HCT116 (cell line): ENCODE data around the gene DNAJB13. TPM values are rescaled to one million over a fixed set of nuclear protein-coding genes. Genes with fewer than 3 reads are reported as not detected.

Experiments
- ATAC-seq: fragments of 200-7000 bp; cut with Tn5 transposase; 2 replicates; pipeline ENCODE4 v1.9.1; 2020; ENCODE audit warnings: mild to moderate bottlenecking, moderate library complexity
- BruUV-seq: library from RNA; stranded (reverse); fragments of 400-500 nt; replicated peaks from 2 replicates; lab custom pipeline; 2021; lab: Mats Ljungman, UMichigan
- CTCF ChIA-PET: fragments of 300-600 bp; sonication (Branson Sonifier 250); formaldehyde crosslinking; loops from one replicate; lab custom pipeline; 2021; ENCODE audit warnings: antibody characterized with exemption; lab: Charles Lee
- POLR2A ChIA-PET: fragments of 300-600, 350-600 bp; sonication (Branson Sonifier 250); formaldehyde crosslinking; loops from one replicate; lab custom pipeline; 2021; ENCODE audit warnings: antibody characterized with exemption; lab: Charles Lee
- RAD21 ChIA-PET, 2 experiments: fragments of 300-600 bp; sonication (Branson Sonifier 250); formaldehyde crosslinking; loops; one replicate each; lab custom pipeline; 2023; ENCODE audit warnings: low total read pairs in 2 of 2; ENCODE audit not compliant: uncharacterized antibody in 2 of 2, unreplicated experiment in 2 of 2, low non-redundant PET in 1 of 2; lab: Charles Lee
- DNase-seq: peaks from one replicate; pipeline ENCODE4 v3.0.0-alpha.2; 2010; ENCODE audit warnings: low read depth, low spot score
- H2AFZ ChIP-seq: fragments of 200-600 bp; shearing (Covaris generic), sonication (generic); 2 replicates; pipeline ENCODE4 v1.6.1; 2017; ENCODE audit warnings: low read depth, mixed run types, mixed read lengths, antibody characterized with exemption, low read length; ENCODE audit not compliant: poor library complexity, severe bottlenecking
- H3K27ac ChIP-seq: 2 replicates; pipeline ENCODE4 v1.5.1; 2012; ENCODE audit warnings: low read depth, low read length
- H3K27me3 ChIP-seq: fragments of 200-600 bp; sonication (generic); 2 replicates; pipeline ENCODE4 v1.6.1; 2016; ENCODE audit warnings: mixed run types, low read length, mixed read lengths; ENCODE audit not compliant: insufficient read depth
- H3K36me3 ChIP-seq, 2 experiments: fragments of 200-500 bp in 1 of 2; fragments of 200-600 bp in 1 of 2; sonication (Bioruptor generic) in 1 of 2; sonication (generic) in 1 of 2; 2 replicates each; pipeline versions ENCODE4 v1.5.1 to v1.6.1; 2014 to 2016; ENCODE audit warnings: low read length in 2 of 2, inconsistent platforms in 1 of 2, mixed read lengths in 1 of 2, mixed run types in 1 of 2; ENCODE audit not compliant: insufficient read depth in 2 of 2, control insufficient read depth in 1 of 2
- H3K4me1 ChIP-seq, 2 experiments: fragments of 200-600 bp in 1 of 2; sonication (generic) in 1 of 2; 2 replicates each; pipeline versions ENCODE4 v1.5.1 to v1.6.1; 2012 to 2017; ENCODE audit warnings: low read length in 2 of 2, inconsistent platforms in 1 of 2, mild to moderate bottlenecking in 1 of 2, mixed read lengths in 1 of 2, mixed run types in 1 of 2, moderate library complexity in 1 of 2; ENCODE audit not compliant: insufficient read depth in 2 of 2, control insufficient read depth in 1 of 2
- H3K4me2 ChIP-seq: fragments of 200-600 bp; sonication (generic); 2 replicates; pipeline ENCODE4 v1.6.1; 2017; ENCODE audit warnings: mixed run types, low read length, mixed read lengths
- H3K4me3 ChIP-seq, 2 experiments: fragments of 200-600 bp in 1 of 2; sonication (generic) in 1 of 2; replicated peaks in 1 of 2; 2 replicates each; pipeline ENCODE4 v1.5.1; 2011 to 2016; ENCODE audit warnings: low read length in 2 of 2, control low read depth in 1 of 2, low read depth in 1 of 2, mild to moderate bottlenecking in 1 of 2, mixed read lengths in 1 of 2, mixed run types in 1 of 2
- H3K79me2 ChIP-seq: fragments of 200-600 bp; sonication (generic); 2 replicates; pipeline ENCODE4 v1.6.1; 2017; ENCODE audit warnings: mild to moderate bottlenecking, mixed run types, low read length, moderate library complexity, mixed read lengths; ENCODE audit not compliant: insufficient read depth
- H3K9ac ChIP-seq: fragments of 200-600 bp; sonication (generic); 2 replicates; pipeline ENCODE4 v1.6.1; 2016; ENCODE audit warnings: low read length, mixed read lengths
- H3K9me2 ChIP-seq: fragments of 200-600 bp; sonication (generic), shearing (Covaris generic); 2 replicates; pipeline ENCODE4 v1.6.1; 2017; ENCODE audit warnings: mixed run types, mild to moderate bottlenecking, moderate library complexity; ENCODE audit not compliant: insufficient read depth
- H3K9me3 ChIP-seq, 2 experiments: fragments of 200-500 bp in 1 of 2; fragments of 200-600 bp in 1 of 2; sonication (Bioruptor generic) in 1 of 2; sonication (generic) in 1 of 2; 2 replicates each; pipeline ENCODE4 v1.6.1; 2014 to 2017; ENCODE audit warnings: low read length in 2 of 2, mixed read lengths in 2 of 2, inconsistent platforms in 1 of 2, low read depth in 1 of 2, mild to moderate bottlenecking in 1 of 2, mixed run types in 1 of 2, moderate library complexity in 1 of 2; ENCODE audit not compliant: control insufficient read depth in 1 of 2, insufficient read depth in 1 of 2
- H4K20me1 ChIP-seq: fragments of 200-600 bp; sonication (generic), shearing (Covaris generic); 2 replicates; pipeline ENCODE4 v1.6.1; 2017; ENCODE audit warnings: mixed run types, mild to moderate bottlenecking, moderate library complexity; ENCODE audit not compliant: insufficient read depth
- CBX3 ChIP-seq: IDR thresholded peaks from 2 replicates; pipeline ENCODE4 v1.6.1; 2012; ENCODE audit warnings: low read depth
- EZH2 ChIP-seq: fragments of 200-600 bp; sonication (generic); IDR thresholded peaks from 2 replicates; pipeline ENCODE4 v1.6.1; 2017; ENCODE audit warnings: antibody characterized with exemption, mixed run types
- EZH2phosphoT487 ChIP-seq: fragments of 200-600 bp; IDR thresholded peaks from 2 replicates; pipeline ENCODE4 v1.6.1; 2018; ENCODE audit warnings: antibody characterized with exemption, borderline replicate concordance
- FOSL1 ChIP-seq: IDR thresholded peaks from 2 replicates; pipeline ENCODE4 v1.6.1; 2012; ENCODE audit warnings: low read depth
- JUND ChIP-seq: IDR thresholded peaks from 2 replicates; pipeline ENCODE4 v1.6.1; 2012
- POLR2A ChIP-seq: IDR thresholded peaks from 2 replicates; pipeline ENCODE4 v1.7.0; 2011; ENCODE audit warnings: borderline replicate concordance; ENCODE audit not compliant: insufficient read depth, insufficient read length; ENCODE audit errors: extremely low read depth
- POLR2AphosphoS5 ChIP-seq: IDR thresholded peaks from 2 replicates; pipeline ENCODE4 v1.6.1; 2011; ENCODE audit warnings: mild to moderate bottlenecking, low read depth, low read length, moderate library complexity
- RAD21 ChIP-seq: IDR thresholded peaks from 2 replicates; pipeline ENCODE4 v1.6.1; 2012; ENCODE audit warnings: low read depth, mild to moderate bottlenecking
- SIN3A ChIP-seq: IDR thresholded peaks from 2 replicates; pipeline ENCODE4 v1.6.1; 2012; ENCODE audit warnings: low read depth
- SP1 ChIP-seq: IDR thresholded peaks from 2 replicates; pipeline ENCODE4 v1.6.1; 2012; ENCODE audit warnings: low read depth
- SRF ChIP-seq: IDR thresholded peaks from 2 replicates; pipeline ENCODE4 v1.6.1; 2012; ENCODE audit warnings: low read depth
- TCF7L2 ChIP-seq: IDR thresholded peaks from 2 replicates; pipeline ENCODE4 v1.7.0; 2011; ENCODE audit warnings: borderline replicate concordance, inconsistent platforms; ENCODE audit not compliant: insufficient read depth, insufficient read length; ENCODE audit errors: extremely low read depth
- YY1 ChIP-seq: IDR thresholded peaks from 2 replicates; pipeline ENCODE4 v1.6.1; 2011; ENCODE audit warnings: low read length, low read depth, moderate library complexity, mild to moderate bottlenecking; ENCODE audit not compliant: insufficient replicate concordance; ENCODE audit errors: extremely low read depth
- ZFX ChIP-seq: fragments of 450-650 bp; IDR thresholded peaks from 2 replicates; pipeline ENCODE4 v1.6.1; 2017
- intact Hi-C: fragments of 100-400 bp; cut with micrococcal nuclease; formaldehyde crosslinking; loops from 2 replicates; pipeline ENCODE4 v1.10.0; 2022
- total RNA-seq: library from RNA; stranded (reverse); gene quantifications from one replicate; pipeline ENCODE4 v1.2.1, GENCODE V29; 2021; ENCODE audit not compliant: unreplicated experiment
- TF ChIP-seq, protein P1 (sequence below): IDR thresholded peaks from 2 replicates; pipeline ENCODE4 v1.6.1; 2012
- TF ChIP-seq, protein P2 (sequence below): IDR thresholded peaks from 2 replicates; pipeline ENCODE4 v1.6.1; 2012
- TF ChIP-seq, protein P3 (sequence below): IDR thresholded peaks from 2 replicates; pipeline ENCODE4 v1.6.1; 2012; ENCODE audit warnings: low read depth
- TF ChIP-seq, protein P4 (sequence below), 3 experiments: fragments of 200-600 bp in 1 of 3; sonication (generic) in 1 of 3; IDR thresholded peaks in 2 of 3; conservative IDR thresholded peaks in 1 of 3; 2 replicates each; pipeline ENCODE4 v1.5.1; 2012 to 2017; ENCODE audit warnings: low read depth in 2 of 3, low read length in 2 of 3, antibody characterized with exemption in 1 of 3, borderline replicate concordance in 1 of 3, control low read depth in 1 of 3, mild to moderate bottlenecking in 1 of 3, mixed read lengths in 1 of 3, mixed run types in 1 of 3, moderate library complexity in 1 of 3; ENCODE audit not compliant: insufficient read depth in 1 of 3
- TF ChIP-seq, protein P5 (sequence below): IDR thresholded peaks from 2 replicates; pipeline ENCODE4 v1.6.1; 2011; ENCODE audit warnings: mild to moderate bottlenecking, low read length, moderate library complexity; ENCODE audit not compliant: insufficient replicate concordance; ENCODE audit errors: extremely low read depth

The DNAJB13 gene
- total RNA-seq, 1 experiment from 2014 or later = 0.22 TPM

DNA sequence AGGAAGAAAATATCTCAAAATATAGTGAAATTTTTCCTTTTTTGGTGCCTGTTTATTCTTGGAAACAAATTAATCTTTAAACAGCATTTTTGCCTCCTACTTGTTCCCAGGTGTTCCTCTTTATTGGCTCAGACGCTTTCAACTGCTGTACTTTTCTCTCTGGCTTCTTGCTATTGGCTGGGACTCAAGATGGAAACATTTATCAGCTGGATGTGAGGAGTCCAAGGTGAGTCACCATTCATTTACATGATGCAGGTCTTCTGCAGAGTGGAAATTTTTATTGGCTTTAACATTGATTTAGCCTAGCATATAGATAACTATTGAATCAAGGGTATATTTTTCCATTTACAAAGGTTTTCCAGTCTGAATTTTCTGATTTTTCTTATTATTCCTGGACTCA is 34.4 kb upstream of the DNAJB13 start:
- H3K36me3 ChIP-seq = no peaks in the 10 kb centered on the region; a peak in 1 of 4 replicates
- no peaks in the 10 kb centered on the region for H3K27me3 ChIP-seq
- H3K79me2 ChIP-seq = no peaks in the 10 kb centered on the region
- H3K9me3 ChIP-seq = no peaks in the 10 kb centered on the region
- H3K4me1 ChIP-seq = no peaks in the 10 kb centered on the region
- no peak overlapping the region for H3K4me2 ChIP-seq
- no peak overlapping the region for H3K9ac ChIP-seq
- no peak overlapping the region for H2AFZ ChIP-seq
- H3K4me3 ChIP-seq = no peak overlapping the region
- H3K27ac ChIP-seq = no peak overlapping the region
- ChIA-PET RAD21 (no interaction called here), CTCF (no interaction called here), POLR2A (no interaction called here)
- ATAC-seq (no peak), DNase-seq (no peak)
- no TSS peak for BruUV-seq
- intact Hi-C loops = no loop called here
- no peaks in the 10 kb centered on the region for H3K9me2 ChIP-seq
- H4K20me1 ChIP-seq = no peaks in the 10 kb centered on the region
- TF ChIP-seq, protein P1, sequence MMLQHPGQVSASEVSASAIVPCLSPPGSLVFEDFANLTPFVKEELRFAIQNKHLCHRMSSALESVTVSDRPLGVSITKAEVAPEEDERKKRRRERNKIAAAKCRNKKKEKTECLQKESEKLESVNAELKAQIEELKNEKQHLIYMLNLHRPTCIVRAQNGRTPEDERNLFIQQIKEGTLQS = no peak
- TF ChIP-seq EZH2 = no peak
- TF ChIP-seq, protein P2, sequence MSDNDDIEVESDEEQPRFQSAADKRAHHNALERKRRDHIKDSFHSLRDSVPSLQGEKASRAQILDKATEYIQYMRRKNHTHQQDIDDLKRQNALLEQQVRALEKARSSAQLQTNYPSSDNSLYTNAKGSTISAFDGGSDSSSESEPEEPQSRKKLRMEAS = no peak
- no peak for TF ChIP-seq POLR2AphosphoS5
- TF ChIP-seq EZH2phosphoT487 = no peak
- TF ChIP-seq, protein P3, sequence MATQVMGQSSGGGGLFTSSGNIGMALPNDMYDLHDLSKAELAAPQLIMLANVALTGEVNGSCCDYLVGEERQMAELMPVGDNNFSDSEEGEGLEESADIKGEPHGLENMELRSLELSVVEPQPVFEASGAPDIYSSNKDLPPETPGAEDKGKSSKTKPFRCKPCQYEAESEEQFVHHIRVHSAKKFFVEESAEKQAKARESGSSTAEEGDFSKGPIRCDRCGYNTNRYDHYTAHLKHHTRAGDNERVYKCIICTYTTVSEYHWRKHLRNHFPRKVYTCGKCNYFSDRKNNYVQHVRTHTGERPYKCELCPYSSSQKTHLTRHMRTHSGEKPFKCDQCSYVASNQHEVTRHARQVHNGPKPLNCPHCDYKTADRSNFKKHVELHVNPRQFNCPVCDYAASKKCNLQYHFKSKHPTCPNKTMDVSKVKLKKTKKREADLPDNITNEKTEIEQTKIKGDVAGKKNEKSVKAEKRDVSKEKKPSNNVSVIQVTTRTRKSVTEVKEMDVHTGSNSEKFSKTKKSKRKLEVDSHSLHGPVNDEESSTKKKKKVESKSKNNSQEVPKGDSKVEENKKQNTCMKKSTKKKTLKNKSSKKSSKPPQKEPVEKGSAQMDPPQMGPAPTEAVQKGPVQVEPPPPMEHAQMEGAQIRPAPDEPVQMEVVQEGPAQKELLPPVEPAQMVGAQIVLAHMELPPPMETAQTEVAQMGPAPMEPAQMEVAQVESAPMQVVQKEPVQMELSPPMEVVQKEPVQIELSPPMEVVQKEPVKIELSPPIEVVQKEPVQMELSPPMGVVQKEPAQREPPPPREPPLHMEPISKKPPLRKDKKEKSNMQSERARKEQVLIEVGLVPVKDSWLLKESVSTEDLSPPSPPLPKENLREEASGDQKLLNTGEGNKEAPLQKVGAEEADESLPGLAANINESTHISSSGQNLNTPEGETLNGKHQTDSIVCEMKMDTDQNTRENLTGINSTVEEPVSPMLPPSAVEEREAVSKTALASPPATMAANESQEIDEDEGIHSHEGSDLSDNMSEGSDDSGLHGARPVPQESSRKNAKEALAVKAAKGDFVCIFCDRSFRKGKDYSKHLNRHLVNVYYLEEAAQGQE = no peak
- TF ChIP-seq JUND = no peak
- no peak for TF ChIP-seq YY1
- TF ChIP-seq, protein P4, sequence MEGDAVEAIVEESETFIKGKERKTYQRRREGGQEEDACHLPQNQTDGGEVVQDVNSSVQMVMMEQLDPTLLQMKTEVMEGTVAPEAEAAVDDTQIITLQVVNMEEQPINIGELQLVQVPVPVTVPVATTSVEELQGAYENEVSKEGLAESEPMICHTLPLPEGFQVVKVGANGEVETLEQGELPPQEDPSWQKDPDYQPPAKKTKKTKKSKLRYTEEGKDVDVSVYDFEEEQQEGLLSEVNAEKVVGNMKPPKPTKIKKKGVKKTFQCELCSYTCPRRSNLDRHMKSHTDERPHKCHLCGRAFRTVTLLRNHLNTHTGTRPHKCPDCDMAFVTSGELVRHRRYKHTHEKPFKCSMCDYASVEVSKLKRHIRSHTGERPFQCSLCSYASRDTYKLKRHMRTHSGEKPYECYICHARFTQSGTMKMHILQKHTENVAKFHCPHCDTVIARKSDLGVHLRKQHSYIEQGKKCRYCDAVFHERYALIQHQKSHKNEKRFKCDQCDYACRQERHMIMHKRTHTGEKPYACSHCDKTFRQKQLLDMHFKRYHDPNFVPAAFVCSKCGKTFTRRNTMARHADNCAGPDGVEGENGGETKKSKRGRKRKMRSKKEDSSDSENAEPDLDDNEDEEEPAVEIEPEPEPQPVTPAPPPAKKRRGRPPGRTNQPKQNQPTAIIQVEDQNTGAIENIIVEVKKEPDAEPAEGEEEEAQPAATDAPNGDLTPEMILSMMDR (IDR thresholded peaks at IDR 0.05 in 2 of 3, conservative IDR thresholded peaks at IDR 0.05 in 1 of 3; ENCODE audit: borderline replicate concordance in 1 of 3, insufficient read depth in 1 of 3, low read depth in 2 of 3, low read length in 2 of 3) = no peak
- no peak for TF ChIP-seq POLR2A
- no peak for TF ChIP-seq TCF7L2
- no peak for TF ChIP-seq CBX3
- TF ChIP-seq SRF = no peak
- no peak for TF ChIP-seq FOSL1
- no peak for TF ChIP-seq ZFX
- TF ChIP-seq SIN3A = no peak
- no peak for TF ChIP-seq SP1
- TF ChIP-seq, protein P5, sequence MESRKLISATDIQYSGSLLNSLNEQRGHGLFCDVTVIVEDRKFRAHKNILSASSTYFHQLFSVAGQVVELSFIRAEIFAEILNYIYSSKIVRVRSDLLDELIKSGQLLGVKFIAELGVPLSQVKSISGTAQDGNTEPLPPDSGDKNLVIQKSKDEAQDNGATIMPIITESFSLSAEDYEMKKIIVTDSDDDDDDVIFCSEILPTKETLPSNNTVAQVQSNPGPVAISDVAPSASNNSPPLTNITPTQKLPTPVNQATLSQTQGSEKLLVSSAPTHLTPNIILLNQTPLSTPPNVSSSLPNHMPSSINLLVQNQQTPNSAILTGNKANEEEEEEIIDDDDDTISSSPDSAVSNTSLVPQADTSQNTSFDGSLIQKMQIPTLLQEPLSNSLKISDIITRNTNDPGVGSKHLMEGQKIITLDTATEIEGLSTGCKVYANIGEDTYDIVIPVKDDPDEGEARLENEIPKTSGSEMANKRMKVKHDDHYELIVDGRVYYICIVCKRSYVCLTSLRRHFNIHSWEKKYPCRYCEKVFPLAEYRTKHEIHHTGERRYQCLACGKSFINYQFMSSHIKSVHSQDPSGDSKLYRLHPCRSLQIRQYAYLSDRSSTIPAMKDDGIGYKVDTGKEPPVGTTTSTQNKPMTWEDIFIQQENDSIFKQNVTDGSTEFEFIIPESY = no peak
- no peak for TF ChIP-seq RAD21
